ENCODE results near the gene OPHN1.
"Not testable (repeated sequence)": the region's sequence is repeated elsewhere in the genome, so short reads cannot be mapped to it uniquely, and the experiment has no call there.

Gene OPHN1

DNA sequence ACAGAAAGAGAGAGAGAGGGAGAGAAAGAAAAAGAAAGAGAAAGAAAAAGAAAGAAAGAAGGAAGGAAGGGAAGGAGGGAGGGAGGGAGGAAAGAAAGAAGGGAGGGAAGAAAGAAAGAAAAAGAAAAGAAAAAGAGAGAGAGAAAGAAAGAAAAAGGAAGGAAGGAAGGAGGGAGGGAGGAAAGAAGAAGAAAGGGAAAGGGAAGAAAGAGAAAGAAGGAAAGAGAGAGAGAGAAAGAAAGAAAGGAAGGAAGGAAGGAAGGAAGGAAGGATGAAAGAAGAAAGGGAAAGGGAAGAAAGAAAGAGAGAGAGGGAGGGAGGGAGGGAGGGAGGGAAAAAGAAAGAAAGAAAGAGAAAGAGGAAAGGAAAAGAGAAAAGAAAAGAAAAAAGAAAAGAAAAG lies 10.8 kb downstream of the OPHN1 start:
- no peak for DNase-seq

GRCh38 chrX:68421636-68422035 lies 11.7 kb downstream of the OPHN1 start:
- DNase-seq, result peak; percentile 64

GRCh38 chrX:68420559-68420958 lies 12.7 kb downstream of the OPHN1 start:
- DNase-seq, result no peak

GRCh38 chrX:68419975-68420374 lies 13.3 kb downstream of the OPHN1 start:
- DNase-seq, result peak; percentile 60

DNA sequence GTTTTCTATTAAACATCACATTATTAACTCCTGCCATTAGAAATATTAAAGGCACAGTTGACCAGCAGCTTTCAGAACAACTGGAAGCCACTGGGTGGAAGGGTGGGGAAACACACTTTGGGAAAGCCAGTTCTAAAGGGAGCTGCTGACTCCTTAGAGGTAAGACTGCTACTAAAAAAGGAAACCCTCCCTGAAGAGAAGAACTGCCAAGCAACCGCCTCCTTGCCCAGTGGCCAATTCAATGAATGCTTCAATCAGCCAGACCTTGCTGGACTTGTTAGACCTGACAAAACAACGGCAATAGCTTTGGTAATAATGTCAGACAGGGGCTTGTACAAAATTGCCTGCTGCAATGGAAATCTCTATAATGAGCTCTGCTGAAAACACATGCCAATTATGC lies 15.6 kb downstream of the OPHN1 start:
- DNase-seq, result no peak

DNA sequence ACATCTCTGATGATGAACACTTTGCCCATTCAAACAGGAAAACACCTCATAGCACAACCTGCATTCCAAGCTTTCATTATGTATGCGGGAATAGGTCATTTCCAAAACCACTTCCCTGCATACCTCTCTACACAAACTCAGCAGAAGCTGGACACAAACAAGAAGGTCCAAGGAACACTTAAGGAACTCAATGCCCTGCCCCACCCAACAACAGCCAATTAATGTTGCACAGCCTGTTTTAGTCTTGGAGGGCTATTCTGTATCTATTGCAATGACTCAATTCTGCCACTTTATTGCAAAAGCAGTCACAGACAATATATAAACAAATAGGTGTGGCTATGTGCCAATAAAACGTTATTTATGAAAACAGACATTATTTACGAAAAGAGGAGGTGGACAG lies 16.7 kb downstream of the OPHN1 start:
- DNase-seq, result no peak

DNA sequence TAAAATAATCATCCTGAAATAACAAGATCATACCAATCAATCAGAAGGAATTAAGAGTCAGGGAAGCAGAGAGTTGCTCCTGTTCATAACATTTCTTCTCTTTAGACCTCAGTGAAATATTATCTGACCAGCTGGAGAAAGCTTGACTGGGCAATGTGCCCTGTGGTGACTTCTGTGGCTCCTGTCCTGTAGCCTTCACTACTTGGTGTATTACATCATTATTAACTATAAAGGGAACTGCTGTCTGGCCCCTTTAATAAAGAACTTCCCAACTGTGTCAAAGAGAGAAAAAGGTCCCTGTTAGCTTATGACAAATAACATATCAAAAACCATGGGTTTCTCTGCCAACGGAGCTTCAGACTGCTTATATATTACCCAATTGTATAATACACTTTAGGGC lies 18.0 kb downstream of the OPHN1 start:
- DNase-seq, result peak; percentile 58

GRCh38 chrX:68413254-68413653 lies 20.0 kb downstream of the OPHN1 start:
- no peak for DNase-seq

DNA sequence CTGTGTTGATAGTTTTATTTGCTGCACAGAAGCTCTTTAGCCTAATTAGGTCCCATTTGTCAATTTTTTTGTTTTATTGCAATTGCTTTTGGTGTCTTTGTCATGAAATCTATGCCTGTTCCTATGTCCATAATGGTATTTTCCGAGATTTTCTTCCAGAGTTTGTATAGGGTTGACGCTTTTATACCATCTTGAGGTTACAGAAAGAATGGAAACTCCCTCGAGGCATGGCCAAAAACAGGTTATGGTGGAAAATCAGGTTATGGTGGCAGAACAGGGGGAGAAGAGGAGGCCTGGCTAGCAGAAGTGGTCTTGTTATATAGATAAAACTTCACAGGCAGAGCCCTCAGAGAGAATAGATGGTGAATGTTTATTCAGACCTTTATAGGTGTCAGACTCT lies 21.6 kb downstream of the OPHN1 start:
- no peak for DNase-seq

GRCh38 chrX:68409194-68409593 lies 24.1 kb downstream of the OPHN1 start:
- no peak for DNase-seq

DNA sequence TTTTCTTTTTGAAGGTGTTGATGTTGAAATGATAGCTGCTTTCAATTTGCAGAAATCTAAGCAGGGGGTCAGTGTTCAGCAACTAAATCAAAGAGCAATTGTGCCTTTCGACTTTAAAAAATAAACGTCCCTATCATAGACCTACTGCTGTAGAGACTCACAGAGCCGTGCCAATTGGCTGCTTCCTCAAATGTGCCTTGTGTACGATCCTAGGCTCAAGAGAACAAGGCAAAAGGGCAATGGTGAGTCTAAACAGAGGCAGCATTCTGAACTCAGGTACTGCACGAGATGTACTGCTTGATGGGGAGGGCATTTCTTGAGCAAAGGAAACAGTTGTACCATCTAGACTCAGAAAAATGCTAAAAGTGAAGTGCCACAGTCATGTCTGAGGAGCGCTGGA lies 29.8 kb downstream of the OPHN1 start:
- DNase-seq, result no peak

GRCh38 chrX:68403038-68403437 lies 30.3 kb downstream of the OPHN1 start:
- DNase-seq, result no peak

DNA sequence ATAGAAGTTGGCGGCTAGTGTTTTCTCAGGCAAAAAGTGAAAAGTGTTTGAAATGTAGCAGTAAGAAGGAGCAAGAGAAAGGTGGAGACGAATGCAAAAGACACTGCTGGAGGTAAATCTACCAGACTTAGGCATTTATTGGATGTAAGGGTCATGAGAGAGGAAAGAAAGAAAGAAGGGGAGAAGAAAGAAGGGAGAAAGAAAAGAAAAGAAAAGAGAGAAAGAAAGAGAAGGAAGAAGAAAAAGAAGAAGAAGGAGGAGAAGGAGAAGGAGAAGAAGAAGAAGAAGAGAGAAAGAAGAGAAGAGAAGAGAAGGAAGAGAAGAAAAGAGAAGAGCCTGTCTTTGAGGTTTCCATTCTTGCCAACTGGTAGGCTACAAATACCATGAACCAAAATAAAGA lies 31.2 kb downstream of the OPHN1 start:
- DNase-seq, result no peak

DNA sequence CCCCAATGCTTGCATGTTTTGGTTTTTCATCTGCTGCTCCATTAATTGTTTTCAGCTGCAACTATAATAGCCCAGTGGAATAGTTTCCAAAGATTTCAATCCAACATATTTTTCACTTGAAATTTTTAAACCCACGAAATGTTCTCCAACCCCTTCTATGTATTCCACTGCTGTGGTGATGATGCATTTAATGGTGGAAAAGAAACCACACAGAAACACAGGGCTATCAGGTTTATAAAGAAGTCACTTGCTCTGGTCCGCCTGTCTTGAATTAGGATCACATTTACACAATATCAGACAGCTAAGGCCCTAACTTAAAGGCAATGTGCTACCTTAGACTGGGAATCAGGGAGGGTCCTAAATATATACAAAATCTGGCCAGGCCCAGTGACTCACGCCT lies 35.0 kb downstream of the OPHN1 start:
- no peak for DNase-seq

DNA sequence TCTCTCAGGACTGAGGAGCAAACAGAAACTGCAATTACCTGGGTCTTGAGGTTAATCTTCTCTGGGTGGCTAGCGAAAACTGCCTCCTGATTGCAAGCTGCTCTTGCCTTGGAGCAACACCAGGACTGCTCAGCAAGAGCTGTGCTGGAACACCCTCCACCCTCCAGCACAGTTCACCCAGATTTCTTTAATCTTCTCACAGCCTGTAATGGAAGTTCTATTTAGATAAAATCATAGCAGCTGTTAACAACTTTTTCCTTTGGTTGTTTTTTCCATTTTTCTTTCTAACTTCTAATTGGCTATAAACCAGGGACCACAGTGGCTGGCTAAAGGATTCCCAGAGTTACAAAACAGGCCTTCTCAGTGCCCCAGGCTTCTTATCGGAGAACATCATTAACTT lies 36.3 kb downstream of the OPHN1 start:
- DNase-seq, result no peak

- DNase-seq, result not testable (repeated sequence)
These were observed 43.8 kb downstream of the OPHN1 start for GRCh38 chrX:68389419-68389960.

DNA sequence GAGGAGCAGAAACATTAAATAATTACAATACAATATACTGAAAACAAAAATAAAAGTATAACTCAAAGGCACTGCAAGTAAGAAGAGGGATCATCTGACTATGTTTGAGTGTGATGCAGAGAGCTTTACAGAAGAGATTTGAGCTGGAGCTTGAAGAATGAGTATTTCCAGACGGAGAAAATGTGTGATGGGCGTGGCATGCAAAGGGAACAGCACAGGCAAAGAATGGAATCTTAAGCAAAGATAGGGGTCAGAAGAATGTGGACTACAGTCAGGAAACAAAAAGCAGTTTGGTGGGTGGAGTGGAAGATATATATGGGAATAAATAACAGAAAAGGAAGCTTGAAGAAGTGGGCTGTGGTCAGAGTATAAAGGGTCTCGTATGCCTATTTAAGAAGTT lies 45.5 kb downstream of the OPHN1 start:
- no peak for DNase-seq

- DNase-seq, result no peak
These were observed 49.8 kb downstream of the OPHN1 start for GRCh38 chrX:68383540-68383939.

DNA sequence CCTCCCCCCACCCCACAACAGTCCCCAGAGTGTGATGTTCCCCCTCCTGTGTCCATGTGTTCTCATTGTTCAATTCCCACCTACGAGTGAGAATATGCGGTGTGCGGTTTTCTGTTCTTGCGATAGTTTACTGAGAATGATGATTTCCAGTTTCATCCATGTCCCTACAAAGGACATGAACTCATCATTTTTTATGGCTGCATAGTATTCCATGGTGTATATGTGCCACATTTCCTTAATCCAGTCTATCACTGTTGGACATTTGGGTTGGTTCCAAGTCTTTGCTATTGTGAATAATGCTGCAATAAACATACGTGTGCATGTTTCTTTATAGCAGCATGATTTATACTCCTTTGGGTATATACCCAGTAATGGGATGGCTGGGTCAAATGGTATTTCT lies 55.7 kb downstream of the OPHN1 start:
- DNase-seq, result not testable (repeated sequence)

DNA sequence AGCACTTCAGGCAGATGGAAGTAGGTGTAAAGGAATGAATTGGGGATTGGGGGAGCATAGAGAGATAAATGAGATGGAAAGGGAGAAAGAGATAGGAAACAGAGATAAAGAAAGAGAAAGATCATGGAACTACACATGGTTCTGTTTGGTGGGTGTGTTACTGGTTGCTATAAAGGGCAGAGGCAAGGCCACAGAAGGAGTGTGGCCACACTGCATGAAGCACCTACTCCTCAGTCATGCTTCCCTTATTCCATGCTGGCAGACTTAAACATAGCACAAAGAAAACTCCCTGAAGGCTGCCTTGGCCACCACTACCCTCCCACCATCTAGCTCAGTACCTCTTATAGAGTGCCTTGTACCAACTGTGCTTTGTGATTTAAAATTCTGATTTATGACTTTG lies 56.9 kb downstream of the OPHN1 start:
- DNase-seq, result no peak

GRCh38 chrX:68375803-68376202 lies 57.5 kb downstream of the OPHN1 start:
- DNase-seq, result no peak

DNA sequence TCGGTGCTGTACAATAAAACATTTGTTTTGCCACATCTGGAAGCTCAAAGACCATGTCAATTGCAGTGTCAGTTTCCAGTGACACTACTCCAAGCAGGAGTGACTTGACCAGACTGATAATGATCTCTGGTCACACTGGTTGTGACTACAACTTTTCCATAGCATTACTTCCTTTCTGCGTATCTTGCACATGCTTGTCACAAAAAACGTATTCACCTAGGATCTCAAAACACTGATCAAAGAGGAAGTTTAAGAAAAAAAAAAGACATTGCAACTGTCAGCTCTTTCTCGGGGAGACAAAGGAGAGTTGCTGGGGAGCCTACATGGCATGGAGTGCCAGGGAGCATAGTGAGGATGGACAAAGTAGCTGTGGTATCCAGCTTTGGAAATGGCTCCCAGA lies 60.6 kb downstream of the OPHN1 start:
- no peak for DNase-seq

- no peak for DNase-seq
These were observed 63.7 kb downstream of the OPHN1 start for GRCh38 chrX:68369559-68369958.

DNA sequence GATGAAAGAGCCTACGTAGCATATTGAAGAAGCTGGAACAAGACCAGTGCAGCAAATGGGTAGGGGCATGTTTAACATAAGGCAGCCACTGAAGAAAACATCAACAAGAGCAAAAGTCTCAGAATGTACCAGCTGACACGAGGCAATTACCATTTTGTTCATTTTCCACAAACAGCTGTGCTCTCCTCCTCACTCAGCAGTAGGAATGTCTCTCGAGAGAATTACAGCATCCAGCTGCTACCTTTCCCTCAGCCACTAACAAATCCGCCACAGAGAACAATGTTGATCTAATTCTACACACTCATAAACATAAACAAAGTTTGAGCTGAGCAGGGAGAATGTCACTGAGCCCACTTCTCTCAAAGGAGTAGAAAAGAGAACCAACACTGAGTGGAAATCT lies 68.0 kb downstream of the OPHN1 start:
- no peak for DNase-seq

DNA sequence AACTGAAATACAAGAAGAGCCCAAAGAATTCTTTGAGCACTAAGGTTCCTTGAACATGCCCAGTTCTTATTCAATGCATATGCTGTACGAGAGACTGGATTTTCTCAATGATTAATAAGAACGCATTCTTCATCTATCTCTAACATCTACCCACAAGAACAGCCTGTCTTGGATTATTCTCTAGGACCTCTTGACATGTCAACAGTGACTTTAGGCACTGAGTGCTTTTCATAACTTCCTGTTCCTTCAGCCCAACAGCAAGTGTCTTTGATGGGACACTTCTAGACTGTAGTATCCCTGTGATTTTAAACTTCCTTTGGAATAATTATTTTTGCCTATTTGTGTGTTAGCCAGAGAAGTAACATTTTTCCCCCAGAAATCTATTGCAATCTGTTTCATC lies 69.3 kb downstream of the OPHN1 start:
- no peak for DNase-seq

- DNase-seq, result no peak
These were observed 74.6 kb downstream of the OPHN1 start for GRCh38 chrX:68358679-68359078.
